K562 (cell line): Measurements from ENCODE around the gene CLSTN2. TPM values are rescaled to one million over a fixed set of nuclear protein-coding genes. Genes with fewer than 3 reads are reported as not detected.

Experiments used
- polyA plus RNA-seq, 8 experiments: library from polyadenylated mRNA; depleted of rRNA in 4 of 8; stranded (reverse) in 5 of 8; unstranded in 3 of 8; fragments of >200 nt; fragmentation: Nextera tagmentation in 2 of 8; fragmentation: Illumina TruSeq in 1 of 8; extraction: Ambion mirVana in 2 of 8; extraction: Trizol in 1 of 8; gene quantifications; 2 replicates each; pipeline versions ENCODE4 v1.2.1 to v1.2.3, GENCODE V29; 2011 to 2014; ENCODE audit warnings: inconsistent platforms in 1 of 8, missing spikeins in 1 of 8
- total RNA-seq, 7 experiments: library from RNA; depleted of rRNA in 6 of 7; stranded (reverse); fragments of >200 nt in 6 of 7; fragmentation: Illumina TruSeq in 2 of 7; extraction: Trizol in 2 of 7; gene quantifications; 2 replicates each; pipeline versions ENCODE4 v1.2.1 to v1.2.3, GENCODE V29; 2011 to 2021; ENCODE audit warnings: low replicate concordance in 1 of 7
- TF ChIP-seq, protein P1 (sequence below), 2 experiments: fragments of 450-650 bp; formaldehyde crosslinking in 1 of 2; IDR thresholded peaks; 2 replicates each; pipeline versions ENCODE4 v1.4.0 to v1.6.1; 2014 to 2020; ENCODE audit warnings: mild to moderate bottlenecking in 2 of 2, borderline replicate concordance in 1 of 2, low read depth in 1 of 2

Gene CLSTN2
- total and polyA plus RNA-seq, 9 of the 15 experiments (the other 6 are each of a cell fraction or from before 2014, with no cell fraction given): 0.02 to 0.04 (median 0.04) TPM; not detected in 6

DNA sequence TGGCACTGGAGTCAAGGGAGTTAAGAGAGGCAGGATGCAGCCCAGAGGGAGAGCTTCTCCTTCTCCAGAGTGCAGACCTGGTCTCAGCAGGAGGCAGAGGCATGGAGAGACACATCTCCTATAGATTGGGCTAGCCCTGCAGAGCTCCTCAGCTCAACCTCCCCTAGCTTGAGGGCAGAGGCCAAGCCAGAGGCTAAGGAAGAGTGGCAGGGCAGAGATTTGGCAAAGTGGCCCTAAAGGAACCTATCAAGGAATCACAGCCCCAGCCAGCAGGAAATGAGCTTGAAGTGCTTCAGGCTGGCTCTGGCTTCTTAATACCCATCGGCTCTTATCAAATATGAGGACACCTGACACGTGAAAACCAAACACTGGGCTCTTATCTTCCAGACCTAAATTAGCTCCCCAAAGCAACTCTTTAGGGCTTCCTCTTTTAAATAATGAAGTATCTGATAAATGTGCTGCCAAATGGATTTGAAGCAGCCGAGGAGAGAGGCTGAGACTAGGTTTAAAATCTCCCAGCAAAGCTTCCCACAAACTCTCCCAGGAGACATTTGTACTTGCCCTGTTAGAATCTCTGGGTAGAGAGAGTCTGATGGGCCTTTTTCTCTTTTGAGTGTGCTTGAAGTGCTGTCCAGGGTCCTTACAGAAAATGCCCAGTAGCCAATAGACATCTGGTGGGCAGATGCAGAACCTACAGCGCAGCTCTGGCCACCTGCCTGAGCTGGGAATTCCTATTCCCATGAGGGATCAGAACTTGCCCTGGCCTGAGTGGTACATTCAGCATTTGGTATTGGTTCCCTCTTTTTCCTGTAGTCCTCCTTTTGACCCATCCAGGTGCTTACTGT lies 271.4 kb downstream of the CLSTN2 start (continued):
- TF ChIP-seq, protein P1, sequence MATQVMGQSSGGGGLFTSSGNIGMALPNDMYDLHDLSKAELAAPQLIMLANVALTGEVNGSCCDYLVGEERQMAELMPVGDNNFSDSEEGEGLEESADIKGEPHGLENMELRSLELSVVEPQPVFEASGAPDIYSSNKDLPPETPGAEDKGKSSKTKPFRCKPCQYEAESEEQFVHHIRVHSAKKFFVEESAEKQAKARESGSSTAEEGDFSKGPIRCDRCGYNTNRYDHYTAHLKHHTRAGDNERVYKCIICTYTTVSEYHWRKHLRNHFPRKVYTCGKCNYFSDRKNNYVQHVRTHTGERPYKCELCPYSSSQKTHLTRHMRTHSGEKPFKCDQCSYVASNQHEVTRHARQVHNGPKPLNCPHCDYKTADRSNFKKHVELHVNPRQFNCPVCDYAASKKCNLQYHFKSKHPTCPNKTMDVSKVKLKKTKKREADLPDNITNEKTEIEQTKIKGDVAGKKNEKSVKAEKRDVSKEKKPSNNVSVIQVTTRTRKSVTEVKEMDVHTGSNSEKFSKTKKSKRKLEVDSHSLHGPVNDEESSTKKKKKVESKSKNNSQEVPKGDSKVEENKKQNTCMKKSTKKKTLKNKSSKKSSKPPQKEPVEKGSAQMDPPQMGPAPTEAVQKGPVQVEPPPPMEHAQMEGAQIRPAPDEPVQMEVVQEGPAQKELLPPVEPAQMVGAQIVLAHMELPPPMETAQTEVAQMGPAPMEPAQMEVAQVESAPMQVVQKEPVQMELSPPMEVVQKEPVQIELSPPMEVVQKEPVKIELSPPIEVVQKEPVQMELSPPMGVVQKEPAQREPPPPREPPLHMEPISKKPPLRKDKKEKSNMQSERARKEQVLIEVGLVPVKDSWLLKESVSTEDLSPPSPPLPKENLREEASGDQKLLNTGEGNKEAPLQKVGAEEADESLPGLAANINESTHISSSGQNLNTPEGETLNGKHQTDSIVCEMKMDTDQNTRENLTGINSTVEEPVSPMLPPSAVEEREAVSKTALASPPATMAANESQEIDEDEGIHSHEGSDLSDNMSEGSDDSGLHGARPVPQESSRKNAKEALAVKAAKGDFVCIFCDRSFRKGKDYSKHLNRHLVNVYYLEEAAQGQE (IDR thresholded peaks at IDR 0.05; ENCODE audit: borderline replicate concordance): peak; percentile 98
- TF ChIP-seq, protein P1 (CRISPR knock-in tag; IDR thresholded peaks at IDR 0.05; ENCODE audit: low read depth): peak; percentile 95
